H1 (cell line): Measurements from ENCODE around the gene TMEM18. TPM values are rescaled to one million over a fixed set of nuclear protein-coding genes. Genes with fewer than 3 reads are reported as not detected.

Source experiments
- CTCF ChIA-PET: fragments of 300-600 bp; sonication (Branson Sonifier 250); formaldehyde crosslinking; loops from one replicate; lab custom pipeline; 2021; ENCODE audit not compliant: partially characterized antibody; lab: Charles Lee
- POLR2A ChIA-PET: fragments of 300-600 bp; sonication (Branson Sonifier 250); formaldehyde crosslinking; loops from one replicate; lab custom pipeline; 2021; ENCODE audit warnings: inconsistent platforms; ENCODE audit not compliant: partially characterized antibody; lab: Charles Lee
- DNase-seq, 2 experiments: peaks; one replicate each; pipeline versions ENCODE4 v3.0.0 to v3.0.0-alpha.2; 2010 to 2022; ENCODE audit warnings: low spot score in 2 of 2, low read depth in 1 of 2, mixed read lengths in 1 of 2
- FAIRE-seq: peaks from 2 replicates; lab custom pipeline; 2011; peaks lifted over from hg19 to GRCh38; lab: Jason Lieb, UNC
- H2AFZ ChIP-seq: 2 replicates; pipeline ENCODE4 v1.8.1; 2012; ENCODE audit warnings: low read length, inconsistent platforms
- H2AK5ac ChIP-seq: 2 replicates; pipeline ENCODE4 v1.6.1; 2013; ENCODE audit warnings: low read depth, low read length
- H2BK120ac ChIP-seq: replicated peaks from 2 replicates; pipeline ENCODE3; 2013; ENCODE audit warnings: low read depth, low read length, inconsistent platforms
- H2BK12ac ChIP-seq: 2 replicates; pipeline ENCODE4 v1.6.1; 2013; ENCODE audit warnings: low read depth, low read length
- H2BK15ac ChIP-seq: 2 replicates; pipeline ENCODE4 v1.6.1; 2013; ENCODE audit warnings: low read length
- H2BK20ac ChIP-seq: 2 replicates; pipeline ENCODE4 v1.6.1; 2013; ENCODE audit warnings: low read length
- H2BK5ac ChIP-seq: 2 replicates; pipeline ENCODE4 v1.6.1; 2013; ENCODE audit warnings: low read depth, low read length
- H3K14ac ChIP-seq: 2 replicates; pipeline ENCODE4 v1.6.1; 2013; ENCODE audit warnings: inconsistent platforms; ENCODE audit not compliant: insufficient read length
- H3K18ac ChIP-seq: 2 replicates; pipeline ENCODE4 v1.6.1; 2013; ENCODE audit warnings: low read length; ENCODE audit errors: extremely low read depth
- H3K23ac ChIP-seq: 2 replicates; pipeline ENCODE4 v1.6.1; 2013; ENCODE audit warnings: inconsistent platforms; ENCODE audit not compliant: insufficient read length
- H3K23me2 ChIP-seq: 2 replicates; pipeline ENCODE4 v1.6.1; 2013; ENCODE audit warnings: low read depth, low read length
- H3K27ac ChIP-seq: 2 replicates; pipeline ENCODE4 v1.6.1; 2011; ENCODE audit warnings: low read depth, low read length, inconsistent platforms
- H3K27me3 ChIP-seq, 4 experiments: replicated peaks in 1 of 4; 1 replicate in 1 of 4; 2 replicates in 3 of 4; pipeline versions ENCODE4 v1.6.1 to v1.8.1; 2011 to 2013; ENCODE audit warnings: low read length in 3 of 4, mild to moderate bottlenecking in 3 of 4, inconsistent platforms in 2 of 4, mixed read lengths in 2 of 4, moderate library complexity in 1 of 4; ENCODE audit not compliant: control insufficient read depth in 3 of 4, insufficient read depth in 3 of 4; ENCODE audit errors: extremely low read depth in 1 of 4
- H3K36me3 ChIP-seq, 4 experiments: 2 replicates each; pipeline versions ENCODE4 v1.6.1 to v1.8.1; 2011 to 2013; ENCODE audit warnings: mild to moderate bottlenecking in 4 of 4, low read length in 3 of 4, moderate library complexity in 2 of 4, control low read depth in 1 of 4, inconsistent platforms in 1 of 4; ENCODE audit not compliant: insufficient read depth in 4 of 4, control insufficient read depth in 2 of 4
- H3K4ac ChIP-seq: replicated peaks from 2 replicates; pipeline ENCODE3; 2013; ENCODE audit warnings: low read length, low read depth, mixed read lengths, inconsistent platforms; ENCODE audit not compliant: insufficient read length
- H3K4me1 ChIP-seq, 4 experiments: replicated peaks in 1 of 4; 1 replicate in 1 of 4; 2 replicates in 3 of 4; pipeline versions ENCODE4 v1.6.1 to v1.8.1; 2011 to 2013; ENCODE audit warnings: low read length in 3 of 4, inconsistent platforms in 2 of 4, mixed read lengths in 1 of 4; ENCODE audit not compliant: insufficient read depth in 4 of 4, control insufficient read depth in 3 of 4
- H3K4me2 ChIP-seq, 2 experiments: 2 replicates each; pipeline versions ENCODE4 v1.6.1 to v1.8.1; 2011 to 2013; ENCODE audit warnings: low read depth in 2 of 2, low read length in 2 of 2, control low read depth in 1 of 2, inconsistent platforms in 1 of 2, mild to moderate bottlenecking in 1 of 2; ENCODE audit not compliant: insufficient read depth in 1 of 2
- H3K4me3 ChIP-seq, 4 experiments: fragments of 200-600, 300-600 bp in 1 of 4; sonication (generic), shearing (Covaris generic), sonication (Bioruptor Twin) in 1 of 4; 2 replicates each; pipeline versions ENCODE4 v1.5.1 to v1.8.1; 2011 to 2016; ENCODE audit warnings: low read length in 4 of 4, low read depth in 3 of 4, control low read depth in 2 of 4, inconsistent platforms in 2 of 4, mild to moderate bottlenecking in 2 of 4, mixed read lengths in 1 of 4, moderate library complexity in 1 of 4; ENCODE audit not compliant: insufficient read depth in 2 of 4; ENCODE audit errors: extremely low read depth in 1 of 4
- H3K56ac ChIP-seq: replicated peaks from 2 replicates; pipeline ENCODE3; 2013; ENCODE audit warnings: low read depth, mild to moderate bottlenecking, mixed read lengths, low read length, inconsistent platforms; ENCODE audit not compliant: insufficient read length
- H3K79me1 ChIP-seq: 2 replicates; pipeline ENCODE4 v1.6.1; 2013; ENCODE audit warnings: low read depth, low read length, control low read depth
- H3K79me2 ChIP-seq, 2 experiments: 2 replicates each; pipeline versions ENCODE4 v1.6.1 to v1.8.1; 2012 to 2013; ENCODE audit warnings: low read length in 2 of 2, mild to moderate bottlenecking in 2 of 2, inconsistent platforms in 1 of 2; ENCODE audit not compliant: insufficient read depth in 2 of 2, control insufficient read depth in 1 of 2
- H3K9ac ChIP-seq, 4 experiments: replicated peaks in 1 of 4; 1 replicate in 1 of 4; 2 replicates in 3 of 4; pipeline versions ENCODE4 v1.6.1 to v1.8.1; 2011 to 2013; ENCODE audit warnings: low read depth in 3 of 4, low read length in 3 of 4, control low read depth in 2 of 4, mild to moderate bottlenecking in 2 of 4, moderate library complexity in 2 of 4, inconsistent platforms in 1 of 4; ENCODE audit errors: extremely low read depth in 1 of 4
- H3K9me3 ChIP-seq, 2 experiments: 2 replicates each; pipeline versions ENCODE4 v1.6.1 to v1.8.1; 2012 to 2013; ENCODE audit warnings: mild to moderate bottlenecking in 2 of 2, moderate library complexity in 2 of 2, control low read depth in 1 of 2, inconsistent platforms in 1 of 2, low read depth in 1 of 2, low read length in 1 of 2, mixed read lengths in 1 of 2; ENCODE audit not compliant: insufficient read depth in 2 of 2
- H4K20me1 ChIP-seq, 2 experiments: replicated peaks in 1 of 2; 2 replicates each; pipeline versions ENCODE3 to v1.8.1; 2011 to 2013; ENCODE audit warnings: inconsistent platforms in 2 of 2, low read length in 2 of 2, mild to moderate bottlenecking in 1 of 2; ENCODE audit not compliant: insufficient read depth in 2 of 2, control insufficient read depth in 1 of 2
- H4K5ac ChIP-seq: 2 replicates; pipeline ENCODE4 v1.6.1; 2013; ENCODE audit warnings: low read length, low read depth, mixed read lengths, inconsistent platforms; ENCODE audit not compliant: insufficient read length
- H4K8ac ChIP-seq: 2 replicates; pipeline ENCODE4 v1.8.0; 2013; ENCODE audit warnings: mild to moderate bottlenecking, moderate library complexity, low read length, inconsistent platforms; ENCODE audit not compliant: insufficient read depth; ENCODE audit errors: extremely low read depth
- H4K91ac ChIP-seq: replicated peaks from 2 replicates; pipeline ENCODE3; 2013; ENCODE audit warnings: low read length, mixed read lengths, inconsistent platforms; ENCODE audit not compliant: insufficient read length
- CBX5 ChIP-seq: fragments of 300-800, 300-1000 bp; sonication (generic); IDR thresholded peaks from 2 replicates; pipeline ENCODE4 v1.7.1; 2016; ENCODE audit warnings: antibody characterized with exemption, low read length, low read depth
- CHD2 ChIP-seq: IDR thresholded peaks from 2 replicates; pipeline ENCODE4 v1.6.1; 2012; ENCODE audit warnings: low read length, improper control_type of control experiment
- NANOG ChIP-seq: IDR thresholded peaks from 2 replicates; pipeline ENCODE4 v1.6.1; 2011; ENCODE audit warnings: low read length, low read depth, mild to moderate bottlenecking, inconsistent platforms; ENCODE audit not compliant: insufficient read depth, poor library complexity, severe bottlenecking
- NRF1 ChIP-seq: IDR thresholded peaks from 2 replicates; pipeline ENCODE4 v1.6.1; 2011; ENCODE audit warnings: mild to moderate bottlenecking, low read depth, low read length, improper control_type of control experiment
- RBBP5 ChIP-seq: IDR thresholded peaks from 2 replicates; pipeline ENCODE4 v1.7.1; 2012; ENCODE audit warnings: low read depth, mild to moderate bottlenecking, inconsistent platforms, low read length, moderate library complexity, borderline replicate concordance
- SRF ChIP-seq: IDR thresholded peaks from 2 replicates; pipeline ENCODE4 v1.6.1; 2011; ENCODE audit warnings: mild to moderate bottlenecking, low read depth, low read length, moderate library complexity
- WGBS, 2 experiments: shearing (Covaris generic) in 1 of 2; methylation state at CpG; one replicate each; pipeline versions ENCODE4 v1.1.6 to v1.1.7; 2013 to 2015; ENCODE audit warnings: low lambda C conversion rate in 2 of 2, mixed read lengths in 2 of 2, inconsistent platforms in 1 of 2, low coverage in 1 of 2, missing lambda C conversion rate in 1 of 2; ENCODE audit not compliant: insufficient replicate concordance in 2 of 2, insufficient coverage in 1 of 2, insufficient read length in 1 of 2; ENCODE audit errors: extremely low coverage in 1 of 2, missing lambda C conversion rate in 1 of 2; 5-methylcytosine and 5-hydroxymethylcytosine counted together
- polyA plus RNA-seq, 7 experiments: library from polyadenylated mRNA; depleted of rRNA in 3 of 7; stranded (reverse) in 5 of 7; unstranded in 2 of 7; fragments of >200 nt in 5 of 7; fragments of 200-250 nt in 2 of 7; gene quantifications; 1 replicate in 5 of 7; 2 replicates in 1 of 7; 4 replicates in 1 of 7; pipeline versions ENCODE4 v1.2.1 to v1.2.3, GENCODE V29; 2011 to 2013; ENCODE audit warnings: missing spikeins in 2 of 7, mixed read lengths in 2 of 7
- total RNA-seq: library from RNA; stranded (reverse); fragmentation: NEBNext Ultra II Directional; extraction: Animal tissue kit (Norgen Biotek cat#: 25700); gene quantifications from 2 replicates; pipeline ENCODE4 v1.2.1, GENCODE V29; 2021
- TF ChIP-seq, protein P1 (sequence below): IDR thresholded peaks from 2 replicates; pipeline ENCODE4 v1.6.1; 2012; ENCODE audit warnings: inconsistent platforms

Gene TMEM18
- total and polyA plus RNA-seq, 2 of the 8 experiments (the other 6 are each of a cell fraction or from before 2014, with no cell fraction given), result 22.4 to 27.1 TPM

DNA sequence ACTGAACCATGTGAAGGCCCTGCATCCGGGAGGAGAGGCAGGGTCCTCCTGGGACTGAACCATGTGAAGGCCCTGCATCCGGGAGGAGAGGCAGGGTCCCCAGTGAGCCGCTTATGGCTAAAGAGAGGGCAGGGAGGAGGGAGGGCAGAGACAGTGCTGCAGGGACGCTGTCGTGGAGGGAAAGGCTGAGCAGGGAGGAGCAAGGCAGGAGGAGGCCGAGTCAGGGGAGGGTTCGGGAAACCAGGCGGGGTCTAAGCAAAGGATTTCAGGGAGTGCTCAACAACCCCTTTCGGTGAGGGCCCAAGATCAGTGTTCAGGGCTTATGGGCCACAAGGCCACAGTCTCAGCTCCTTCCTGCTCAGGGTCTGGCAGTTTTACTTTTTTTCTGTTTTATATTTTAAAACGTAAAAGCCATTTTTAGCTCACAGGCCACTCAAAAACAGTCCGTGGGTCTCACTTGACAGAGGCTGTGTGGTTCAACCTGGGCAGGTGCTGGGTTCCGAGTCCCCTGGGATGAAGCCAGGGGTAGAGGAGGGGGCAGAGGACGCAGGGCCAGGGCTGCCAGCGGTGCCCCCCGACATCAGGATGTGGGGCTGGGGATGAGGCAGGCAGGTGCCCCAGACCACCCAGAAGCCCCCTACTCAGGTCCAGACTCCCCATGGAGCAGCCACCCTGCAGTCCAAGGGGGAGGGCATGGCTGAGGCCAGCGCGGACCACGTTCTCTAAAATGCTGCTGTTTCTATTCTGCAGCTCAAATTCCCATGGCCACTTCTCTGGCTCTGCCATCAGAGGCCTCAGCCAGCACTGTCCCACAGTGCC lies 5.2 kb downstream of the TMEM18 start:
- H2AFZ ChIP-seq, result no peak overlapping the region
- H4K5ac ChIP-seq, result no peak overlapping the region
- H2AK5ac ChIP-seq, result no peak overlapping the region
- no peak overlapping the region for H3K18ac ChIP-seq
- no peak overlapping the region for H2BK120ac ChIP-seq
- H3K56ac ChIP-seq, result no peak overlapping the region
- H3K4me1 ChIP-seq, result peaks cover 2 to 14% (median 8%) of the 10 kb centered on the region in 4 experiments
- peaks cover 0 to 32% of the 10 kb centered on the region in 2 experiments; a peak in 2 of 4 replicates for H3K79me2 ChIP-seq
- H3K36me3 ChIP-seq, result peaks cover 3 to 29% (median 21%) of the 10 kb centered on the region in 4 experiments; a peak in 6 of 8 replicates
- H2BK15ac ChIP-seq, result no peak overlapping the region
- H3K79me1 ChIP-seq, result peaks cover 14% of the 10 kb centered on the region
- no peak for FAIRE-seq
- no peak overlapping the region for H2BK12ac ChIP-seq
- DNase-seq, result no peak
- no peak overlapping the region for H4K91ac ChIP-seq
- H4K20me1 ChIP-seq, result peaks cover 12 to 15% of the 10 kb centered on the region in 2 experiments
- H3K27ac ChIP-seq, result no peak overlapping the region
- no peaks in the 10 kb centered on the region for H3K9me3 ChIP-seq
- H3K23ac ChIP-seq, result no peak overlapping the region
- CTCF ChIA-PET, result interaction anchor here (0.8 to 1.0 kb wide), 3 partner anchors 9 to 218 kb away, joined by 3 read pairs; no protein-coding TSS in a partner anchor
- no peak overlapping the region for H3K4ac ChIP-seq
- H3K9ac ChIP-seq, result no peak overlapping the region
- H3K4me2 ChIP-seq, result no peak overlapping the region
- H4K8ac ChIP-seq, result peak overlapping the region; percentile 45
- H3K27me3 ChIP-seq, result no peaks in the 10 kb centered on the region
- 90% methylated on average over 16 of the region's 18 CpGs; no CpG with 5 or more reads in 1 of the 2 experiments for WGBS, 2 experiments
- no peak overlapping the region for H3K14ac ChIP-seq
- no peak overlapping the region for H3K4me3 ChIP-seq
- TF ChIP-seq SRF (no peak), RBBP5 (no peak), CBX5 (no peak), NRF1 (no peak), CHD2 (no peak), NANOG (no peak)
- TF ChIP-seq, protein P1, sequence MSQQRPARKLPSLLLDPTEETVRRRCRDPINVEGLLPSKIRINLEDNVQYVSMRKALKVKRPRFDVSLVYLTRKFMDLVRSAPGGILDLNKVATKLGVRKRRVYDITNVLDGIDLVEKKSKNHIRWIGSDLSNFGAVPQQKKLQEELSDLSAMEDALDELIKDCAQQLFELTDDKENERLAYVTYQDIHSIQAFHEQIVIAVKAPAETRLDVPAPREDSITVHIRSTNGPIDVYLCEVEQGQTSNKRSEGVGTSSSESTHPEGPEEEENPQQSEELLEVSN, result no peak
- POLR2A ChIA-PET, result interaction anchor here (1.5 kb wide), 1 partner anchor 11 kb away, joined by 5 read pairs; no protein-coding TSS in a partner anchor
- peaks cover 2% of the 10 kb centered on the region; the same call in 1 of the 2 replicates for H3K23me2 ChIP-seq
- no peak overlapping the region for H2BK20ac ChIP-seq
- H2BK5ac ChIP-seq, result no peak overlapping the region
